Right forelimb (tissue), 1 donor: Measurements from ENCODE around the gene PREX1.

Experiments
- DNase-seq: peaks from one replicate; pipeline ENCODE4 v3.0.0-alpha.2; 2018

The PREX1 gene

GRCh38 chr20:48597521-48598302 lies 230.1 kb downstream of the PREX1 start:
- DNase-seq = peak; percentile 37

GRCh38 chr20:48596334-48596898 lies 231.4 kb downstream of the PREX1 start:
- peak; percentile 3 for DNase-seq

GRCh38 chr20:48595495-48596333 lies 232.1 kb downstream of the PREX1 start:
- DNase-seq = peak; percentile 10

- no peak for DNase-seq
These were observed 233.3 kb downstream of the PREX1 start for GRCh38 chr20:48594533-48594932.

- DNase-seq = no peak
These were observed 235.5 kb downstream of the PREX1 start for GRCh38 chr20:48592107-48592940.

GRCh38 chr20:48586730-48587129 lies 241.1 kb downstream of the PREX1 start:
- no peak for DNase-seq

GRCh38 chr20:48585061-48585870 lies 242.5 kb downstream of the PREX1 start:
- no peak for DNase-seq

- DNase-seq = no peak
These were observed 243.3 kb downstream of the PREX1 start for GRCh38 chr20:48584391-48585060.

GRCh38 chr20:48583801-48584200 lies 244.0 kb downstream of the PREX1 start:
- no peak for DNase-seq

- no peak for DNase-seq
These were observed 244.6 kb downstream of the PREX1 start for GRCh38 chr20:48583171-48583570.

GRCh38 chr20:48582673-48582985 lies 245.2 kb downstream of the PREX1 start:
- DNase-seq = no peak

GRCh38 chr20:48581167-48581566 lies 246.6 kb downstream of the PREX1 start:
- DNase-seq = no peak

- DNase-seq = no peak
These were observed 249.3 kb downstream of the PREX1 start for GRCh38 chr20:48578397-48579098.

- no peak for DNase-seq
These were observed 250.2 kb downstream of the PREX1 start for GRCh38 chr20:48577557-48577956.

- DNase-seq = no peak
These were observed 253.4 kb downstream of the PREX1 start for GRCh38 chr20:48574383-48574782.
